Posterior cingulate gyrus (tissue), 11 donors: Measurements from ENCODE around the gene SLC9A3.

ENCODE experiments used
- DNase-seq, 10 donors: peaks; one replicate each; pipeline versions ENCODE4 v3.0.0 to v3.0.0-alpha.2; 2020 to 2021; ENCODE audit warnings: mixed read lengths in 3 of 10
- intact Hi-C: fragments of 100-400 bp; cut with DNase I; formaldehyde crosslinking; loops from one replicate; pipeline ENCODE4 v1.15.1; 2023

The SLC9A3 gene

GRCh38 chr5:440401-441201 is 83.6 kb downstream of the SLC9A3 start:
- DNase-seq, result peak in 3 of 10 donors; percentile 16 to 74 (median 35)
- intact Hi-C loops, result no loop called here

- DNase-seq, result peak in 2 of 10 donors; percentile 69 to 77
- intact Hi-C loops, result no loop called here
Measured at GRCh38 chr5:439636-440035, 84.6 kb downstream of the SLC9A3 start.

- intact Hi-C loops, result no loop called here
- peak in 3 of 10 donors; percentile 12 to 33 (median 22) for DNase-seq
Measured at GRCh38 chr5:439181-439580, 85.1 kb downstream of the SLC9A3 start.

- DNase-seq, result peak in 3 of 10 donors; percentile 26 to 79 (median 66)
- intact Hi-C loops, result no loop called here
Measured at GRCh38 chr5:438481-438981, 85.7 kb downstream of the SLC9A3 start.

GRCh38 chr5:437281-437771 is 86.9 kb downstream of the SLC9A3 start:
- peak in 4 of 10 donors; percentile 3 to 69 (median 50) for DNase-seq
- intact Hi-C loops, result no loop called here

- intact Hi-C loops, result no loop called here
- DNase-seq, result peak in 3 of 10 donors; percentile 5 to 45 (median 36)
Measured at GRCh38 chr5:436641-436975, 87.6 kb downstream of the SLC9A3 start.

- peak in 3 of 10 donors; percentile 7 to 84 (median 68) for DNase-seq
- intact Hi-C loops, result no loop called here
Measured at GRCh38 chr5:435961-436640, 88.1 kb downstream of the SLC9A3 start.

- intact Hi-C loops, result no loop called here
- DNase-seq, result peak in 3 of 10 donors; percentile 7 to 58 (median 33)
Measured at GRCh38 chr5:435156-435790, 89.0 kb downstream of the SLC9A3 start.

GRCh38 chr5:434443-435146 is 89.7 kb downstream of the SLC9A3 start:
- peak in 2 of 10 donors; percentile 65 to 67 for DNase-seq
- intact Hi-C loops, result no loop called here

- DNase-seq, result peak in 2 of 10 donors; percentile 9 to 67
- intact Hi-C loops, result no loop called here
Measured at GRCh38 chr5:433836-434235, 90.4 kb downstream of the SLC9A3 start.

GRCh38 chr5:432928-433791 is 91.1 kb downstream of the SLC9A3 start:
- peak in 2 of 10 donors; percentile 2 to 74 for DNase-seq
- intact Hi-C loops, result no loop called here

- intact Hi-C loops, result no loop called here
- DNase-seq, result peak in 1 of 10 donors; percentile 7
Measured at GRCh38 chr5:432201-432927, 91.9 kb downstream of the SLC9A3 start.

- intact Hi-C loops, result no loop called here
- DNase-seq, result peak in 1 of 10 donors; percentile 3
Measured at GRCh38 chr5:431711-432050, 92.6 kb downstream of the SLC9A3 start.

- intact Hi-C loops, result no loop called here
- peak in 2 of 10 donors; percentile 15 to 80 for DNase-seq
Measured at GRCh38 chr5:431001-431710, 93.1 kb downstream of the SLC9A3 start.

- intact Hi-C loops, result no loop called here
- DNase-seq, result peak in 2 of 10 donors; percentile 11 to 83
Measured at GRCh38 chr5:430214-430925, 93.9 kb downstream of the SLC9A3 start.

GRCh38 chr5:429453-430188 is 94.6 kb downstream of the SLC9A3 start:
- peak in 3 of 10 donors; percentile 16 to 88 (median 86) for DNase-seq

More at GRCh38 chr5:429453-430188, 94.6 kb downstream of the SLC9A3 start:
- intact Hi-C loops, result loop anchor here (5.0 kb wide), 1 partner anchor 112 kb away; no protein-coding TSS in a partner anchor
